Panc1 (cell line): ENCODE results near the gene AKAP7.

Source experiments
- POLR2AphosphoS5 ChIP-seq: IDR thresholded peaks from 2 replicates; pipeline ENCODE4 v1.6.1; 2012; ENCODE audit warnings: mild to moderate bottlenecking, low read depth, low read length, moderate library complexity
- TF ChIP-seq, protein P1 (sequence below): fragments of 450-650 bp; IDR thresholded peaks from 2 replicates; pipeline ENCODE4 v1.5.1; 2017; ENCODE audit warnings: mild to moderate bottlenecking

- TF ChIP-seq, protein P1, sequence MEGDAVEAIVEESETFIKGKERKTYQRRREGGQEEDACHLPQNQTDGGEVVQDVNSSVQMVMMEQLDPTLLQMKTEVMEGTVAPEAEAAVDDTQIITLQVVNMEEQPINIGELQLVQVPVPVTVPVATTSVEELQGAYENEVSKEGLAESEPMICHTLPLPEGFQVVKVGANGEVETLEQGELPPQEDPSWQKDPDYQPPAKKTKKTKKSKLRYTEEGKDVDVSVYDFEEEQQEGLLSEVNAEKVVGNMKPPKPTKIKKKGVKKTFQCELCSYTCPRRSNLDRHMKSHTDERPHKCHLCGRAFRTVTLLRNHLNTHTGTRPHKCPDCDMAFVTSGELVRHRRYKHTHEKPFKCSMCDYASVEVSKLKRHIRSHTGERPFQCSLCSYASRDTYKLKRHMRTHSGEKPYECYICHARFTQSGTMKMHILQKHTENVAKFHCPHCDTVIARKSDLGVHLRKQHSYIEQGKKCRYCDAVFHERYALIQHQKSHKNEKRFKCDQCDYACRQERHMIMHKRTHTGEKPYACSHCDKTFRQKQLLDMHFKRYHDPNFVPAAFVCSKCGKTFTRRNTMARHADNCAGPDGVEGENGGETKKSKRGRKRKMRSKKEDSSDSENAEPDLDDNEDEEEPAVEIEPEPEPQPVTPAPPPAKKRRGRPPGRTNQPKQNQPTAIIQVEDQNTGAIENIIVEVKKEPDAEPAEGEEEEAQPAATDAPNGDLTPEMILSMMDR, result no peak
- TF ChIP-seq POLR2AphosphoS5, result no peak
These were observed 114.9 kb downstream of the AKAP7 start for GRCh38 chr6:131250122-131250521.
